GM08714 (cell line): Measurements from ENCODE around the gene ZNF382.
A peak's percentile ranks its signal among the peaks of the same experiment; 100 is the strongest.
"Not testable (repeated sequence)": the region's sequence is repeated elsewhere in the genome, so short reads cannot be mapped to it uniquely, and the experiment has no call there.

Source experiments
- H3K4me3 ChIP-seq: fragments of 200-500 bp; sonication (Bioruptor generic); 2 replicates; pipeline ENCODE4 v1.5.1; 2014; ENCODE audit warnings: mild to moderate bottlenecking, low read length, inconsistent platforms
- ZNF274 ChIP-seq: IDR thresholded peaks from 2 replicates; pipeline ENCODE4 v1.6.1; 2012; ENCODE audit warnings: mild to moderate bottlenecking, low read depth, low read length

ZNF382 gene

GRCh38 chr19:36605101-36605876 lies at the start of gene ZNF382:
ZNF382 (plus strand) TSS chr19:36605313; CDS start chr19:36609915, 4,602 bp downstream.
- peak within 1 kb of the TSS; percentile 93 for H3K4me3 ChIP-seq
- TF ChIP-seq ZNF274, result no peak

- no peak overlapping the region for H3K4me3 ChIP-seq
- no peak for TF ChIP-seq ZNF274
Measured at GRCh38 chr19:36564391-36564790, 40.7 kb upstream of the ZNF382 start.

- TF ChIP-seq ZNF274, result no peak
- peak overlapping the region; percentile 92 for H3K4me3 ChIP-seq
Measured at GRCh38 chr19:36572593-36573019, 32.5 kb upstream of the ZNF382 start.

- no peak for TF ChIP-seq ZNF274
- H3K4me3 ChIP-seq, result peak within 1 kb of the TSS; percentile 92
Measured at GRCh38 chr19:36573020-36573894, 31.9 kb upstream of the ZNF382 start, which contains the start of gene ZNF529. ZNF529 (minus strand) TSS chr19:36573292; CDS start chr19:36572346, 946 bp downstream.

- H3K4me3 ChIP-seq, result peak overlapping the region; percentile 92
- no peak for TF ChIP-seq ZNF274
Measured at GRCh38 chr19:36573895-36574720, 31.0 kb upstream of the ZNF382 start.

- peak overlapping the region; percentile 92; the same call in 1 of the 2 replicates for H3K4me3 ChIP-seq
- no peak for TF ChIP-seq ZNF274
Measured at GRCh38 chr19:36574741-36575140, 30.4 kb upstream of the ZNF382 start.

GRCh38 chr19:36577271-36577996 lies 27.7 kb upstream of the ZNF382 start:
- no peak overlapping the region for H3K4me3 ChIP-seq

GRCh38 chr19:36579255-36579654 lies 25.9 kb upstream of the ZNF382 start:
- no peak overlapping the region for H3K4me3 ChIP-seq
- no peak for TF ChIP-seq ZNF274

More at GRCh38 chr19:36577271-36577996, 27.7 kb upstream of the ZNF382 start:
- no peak for TF ChIP-seq ZNF274

- not testable (repeated sequence) for H3K4me3 ChIP-seq
Measured at GRCh38 chr19:36602681-36603080, 2.4 kb upstream of the ZNF382 start.

- H3K4me3 ChIP-seq, result peak overlapping the region; percentile 93
- TF ChIP-seq ZNF274, result no peak
Measured at GRCh38 chr19:36604656-36605100, 435 bp upstream of the ZNF382 start.

GRCh38 chr19:36605877-36606478 lies 865 bp downstream of the ZNF382 start:
- TF ChIP-seq ZNF274, result no peak
- H3K4me3 ChIP-seq, result peak overlapping the region; percentile 93

GRCh38 chr19:36627057-36627456 lies 21.9 kb downstream of the ZNF382 start:
- peak; percentile 79 for TF ChIP-seq ZNF274
- no peak overlapping the region for H3K4me3 ChIP-seq

- no peak for TF ChIP-seq ZNF274
- no peak overlapping the region for H3K4me3 ChIP-seq
Measured at GRCh38 chr19:36635342-36635741, 30.2 kb downstream of the ZNF382 start.
